Uterus (tissue), 4 donors: ENCODE data around the gene SPIB. TPM values are rescaled to one million over a fixed set of nuclear protein-coding genes. Genes with fewer than 3 reads are reported as not detected.
"Not testable (repeated sequence)": the region's sequence is repeated elsewhere in the genome, so short reads cannot be mapped to it uniquely, and the experiment has no call there.

ENCODE experiments used
- DNase-seq, 2 donors: peaks; one replicate each; pipeline ENCODE4 v3.0.0-alpha.2; 2019 to 2020
- H3K27ac ChIP-seq, 2 donors: fragments of 200-600 bp; sonication (generic); 1 replicate in 1 of 2; 2 replicates in 1 of 2; pipeline ENCODE4 v1.5.1; 2016 to 2018
- H3K27me3 ChIP-seq, 2 donors: fragments of 200-600 bp; sonication (generic); one replicate each; pipeline ENCODE4 v1.5.1; 2018 to 2019; ENCODE audit warnings: control low read depth in 1 of 2
- H3K36me3 ChIP-seq, 2 donors: fragments of 200-600 bp; sonication (generic); one replicate each; pipeline ENCODE4 v1.5.1; 2019; ENCODE audit warnings: control low read depth in 1 of 2
- H3K4me1 ChIP-seq, 2 donors: fragments of 200-600 bp; sonication (generic); one replicate each; pipeline ENCODE4 v1.5.1; 2018 to 2019; ENCODE audit warnings: control low read depth in 1 of 2
- H3K4me3 ChIP-seq, 2 donors: fragments of 200-600 bp; sonication (generic); 1 replicate in 1 of 2; 2 replicates in 1 of 2; pipeline ENCODE4 v1.5.1; 2018 to 2019; ENCODE audit warnings: mild to moderate bottlenecking in 1 of 2
- H3K9me3 ChIP-seq, 2 donors: fragments of 200-600 bp; sonication (generic); one replicate each; pipeline ENCODE4 v1.5.1; 2019; ENCODE audit warnings: control low read depth in 1 of 2
- POLR2A ChIP-seq, 2 donors: fragments of 450-650 bp; IDR thresholded peaks; one replicate each; pipeline ENCODE4 v1.6.1; 2016; ENCODE audit warnings: antibody characterized with exemption in 2 of 2, mild to moderate bottlenecking in 1 of 2, moderate library complexity in 1 of 2
- intact Hi-C: fragments of 100-400 bp; cut with DNase I; formaldehyde crosslinking; loops from one replicate; pipeline ENCODE4 v1.15.1; 2023; ENCODE audit warnings: low total_unique reads
- total RNA-seq, 4 donors: library from RNA; depleted of rRNA in 3 of 4; stranded (reverse); fragments of >200 nt in 3 of 4; gene quantifications; one replicate each; pipeline versions ENCODE4 v1.1.0 to v1.2.4, GENCODE V29; 2014 to 2023
- TF ChIP-seq, protein P1 (sequence below), 4 experiments: fragments of 200-600 bp in 2 of 4; fragments of 450-650 bp in 2 of 4; sonication (generic) in 2 of 4; IDR thresholded peaks; one replicate each; pipeline ENCODE4 v1.5.1; 2016 to 2019; ENCODE audit warnings: antibody characterized with exemption in 4 of 4, mild to moderate bottlenecking in 2 of 4, moderate library complexity in 1 of 4
- donor health status: DM: yes; HTN: yes; CAD: no.

SPIB gene
- total RNA-seq, 4 donors from 2014 or later, result under 0.01 to 2.1 TPM; not detected in 2

DNA sequence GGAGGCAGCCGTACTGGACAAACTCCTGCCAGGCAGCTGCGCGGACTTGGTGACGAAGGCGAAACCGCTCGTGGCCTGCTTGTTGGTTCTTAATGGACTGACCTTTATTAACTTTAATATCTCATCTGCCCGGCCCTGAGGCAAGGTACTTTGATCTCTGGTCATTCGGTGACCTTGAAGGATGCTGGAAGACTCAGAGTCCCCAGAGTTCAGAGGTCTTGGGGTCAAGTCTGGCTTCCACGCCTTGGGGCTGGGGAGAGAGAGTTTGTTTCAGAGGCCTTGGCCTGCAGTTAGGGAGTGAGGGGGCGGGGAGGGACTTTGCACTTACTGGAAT, 47.9 kb downstream of the SPIB start:
- intact Hi-C loops, result no loop called here
- Histone ChIP-seq H3K27ac (no peak overlapping the region), H3K36me3 (no peaks in the 10 kb centered on the region), H3K27me3 (no peaks in the 10 kb centered on the region), H3K4me1 (no peaks in the 10 kb centered on the region), H3K4me3 (no peak overlapping the region), H3K9me3 (no peaks in the 10 kb centered on the region)
- DNase-seq, result no peak
- no peak for TF ChIP-seq POLR2A (IDR thresholded peaks at IDR 0.05)
- TF ChIP-seq, protein P1, sequence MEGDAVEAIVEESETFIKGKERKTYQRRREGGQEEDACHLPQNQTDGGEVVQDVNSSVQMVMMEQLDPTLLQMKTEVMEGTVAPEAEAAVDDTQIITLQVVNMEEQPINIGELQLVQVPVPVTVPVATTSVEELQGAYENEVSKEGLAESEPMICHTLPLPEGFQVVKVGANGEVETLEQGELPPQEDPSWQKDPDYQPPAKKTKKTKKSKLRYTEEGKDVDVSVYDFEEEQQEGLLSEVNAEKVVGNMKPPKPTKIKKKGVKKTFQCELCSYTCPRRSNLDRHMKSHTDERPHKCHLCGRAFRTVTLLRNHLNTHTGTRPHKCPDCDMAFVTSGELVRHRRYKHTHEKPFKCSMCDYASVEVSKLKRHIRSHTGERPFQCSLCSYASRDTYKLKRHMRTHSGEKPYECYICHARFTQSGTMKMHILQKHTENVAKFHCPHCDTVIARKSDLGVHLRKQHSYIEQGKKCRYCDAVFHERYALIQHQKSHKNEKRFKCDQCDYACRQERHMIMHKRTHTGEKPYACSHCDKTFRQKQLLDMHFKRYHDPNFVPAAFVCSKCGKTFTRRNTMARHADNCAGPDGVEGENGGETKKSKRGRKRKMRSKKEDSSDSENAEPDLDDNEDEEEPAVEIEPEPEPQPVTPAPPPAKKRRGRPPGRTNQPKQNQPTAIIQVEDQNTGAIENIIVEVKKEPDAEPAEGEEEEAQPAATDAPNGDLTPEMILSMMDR (IDR thresholded peaks at IDR 0.05), result no peak

DNA sequence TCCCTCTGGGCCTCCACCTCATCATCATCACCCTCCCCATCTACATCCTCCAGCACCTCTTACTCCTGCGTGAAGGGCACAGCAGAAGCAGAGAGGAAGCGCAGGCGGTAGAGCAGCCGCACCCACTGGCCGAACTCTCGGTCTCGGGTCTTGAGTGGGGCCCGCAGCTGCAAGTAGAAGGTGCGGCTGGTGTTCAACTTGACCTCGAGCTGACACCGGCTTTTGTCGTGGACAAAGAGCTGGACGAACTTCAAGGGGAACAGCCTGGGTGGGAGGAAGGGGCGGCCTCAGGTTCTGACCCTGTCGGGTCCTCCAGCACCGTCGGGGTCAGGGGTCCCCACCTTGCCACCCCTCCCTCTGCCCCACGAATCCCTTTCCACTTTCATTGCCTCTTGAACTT, 48.8 kb downstream of the SPIB start:
- intact Hi-C loops, result no loop called here
- no peaks in the 10 kb centered on the region for H3K27me3 ChIP-seq

DNA sequence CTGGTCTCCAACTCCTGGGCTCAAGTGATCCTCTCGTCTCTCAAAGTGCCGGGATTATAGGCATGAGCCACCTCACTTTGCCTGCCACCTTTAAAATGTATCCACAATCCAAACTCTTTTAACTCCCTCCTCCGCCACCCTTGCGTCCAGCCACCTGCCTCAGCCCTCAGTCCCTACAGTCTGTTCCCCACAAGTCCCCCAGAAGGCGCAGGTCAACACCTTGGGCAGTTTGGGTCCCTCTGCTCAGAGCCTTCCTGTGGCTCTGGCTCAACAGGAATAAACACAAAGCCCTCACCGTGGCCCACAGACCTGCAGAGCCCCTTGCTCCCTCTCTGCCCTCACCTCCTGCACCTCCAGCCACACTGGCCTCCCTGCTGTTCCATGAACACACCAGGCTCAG, 50.1 kb downstream of the SPIB start:
- intact Hi-C loops, result no loop called here
- H3K9me3 ChIP-seq, result no peaks in the 10 kb centered on the region
- no peak overlapping the region for H3K27ac ChIP-seq
- H3K36me3 ChIP-seq, result no peaks in the 10 kb centered on the region
- TF ChIP-seq, protein P1 (IDR thresholded peaks at IDR 0.05), result no peak
- TF ChIP-seq POLR2A (IDR thresholded peaks at IDR 0.05), result no peak
- no peaks in the 10 kb centered on the region for H3K27me3 ChIP-seq
- no peaks in the 10 kb centered on the region for H3K4me1 ChIP-seq
- no peak for DNase-seq
- no peak overlapping the region for H3K4me3 ChIP-seq

More for the DNA sequence above, 48.8 kb downstream of the SPIB start:
- TF ChIP-seq POLR2A (IDR thresholded peaks at IDR 0.05), result no peak
- TF ChIP-seq, protein P1 (IDR thresholded peaks at IDR 0.05), result no peak
- H3K27ac ChIP-seq, result no peak overlapping the region
- H3K4me1 ChIP-seq, result no peaks in the 10 kb centered on the region
- no peaks in the 10 kb centered on the region for H3K9me3 ChIP-seq
- H3K4me3 ChIP-seq, result no peak overlapping the region
- DNase-seq, result no peak
- H3K36me3 ChIP-seq, result no peaks in the 10 kb centered on the region

DNA sequence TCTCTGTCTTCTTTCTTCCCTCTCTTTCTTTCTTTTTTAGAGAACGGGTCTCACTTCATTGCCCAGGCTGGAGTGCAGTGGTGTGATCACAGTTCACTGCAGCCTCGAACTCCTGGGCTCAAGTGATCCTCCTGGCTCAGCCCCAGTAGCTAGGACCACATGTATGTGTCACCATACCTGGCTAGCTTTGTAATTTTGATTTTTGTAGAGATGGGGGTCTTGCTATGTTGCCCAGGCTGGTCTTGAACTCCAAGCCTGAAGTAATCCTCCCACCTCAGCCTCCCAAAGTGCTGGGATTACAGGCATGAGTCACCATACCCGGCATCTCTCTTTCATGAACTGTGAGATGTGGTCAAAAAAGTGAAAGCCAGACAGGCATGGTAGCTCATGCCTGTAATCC, 54.6 kb downstream of the SPIB start:
- H3K27me3 ChIP-seq, H3K9me3 ChIP-seq, H3K4me3 ChIP-seq, H3K27ac ChIP-seq, intact Hi-C loops, DNase-seq, H3K36me3 ChIP-seq: not testable (repeated sequence)
- peaks cover 0 to 10% of the 10 kb centered on the region in 2 donors for H3K4me1 ChIP-seq

DNA sequence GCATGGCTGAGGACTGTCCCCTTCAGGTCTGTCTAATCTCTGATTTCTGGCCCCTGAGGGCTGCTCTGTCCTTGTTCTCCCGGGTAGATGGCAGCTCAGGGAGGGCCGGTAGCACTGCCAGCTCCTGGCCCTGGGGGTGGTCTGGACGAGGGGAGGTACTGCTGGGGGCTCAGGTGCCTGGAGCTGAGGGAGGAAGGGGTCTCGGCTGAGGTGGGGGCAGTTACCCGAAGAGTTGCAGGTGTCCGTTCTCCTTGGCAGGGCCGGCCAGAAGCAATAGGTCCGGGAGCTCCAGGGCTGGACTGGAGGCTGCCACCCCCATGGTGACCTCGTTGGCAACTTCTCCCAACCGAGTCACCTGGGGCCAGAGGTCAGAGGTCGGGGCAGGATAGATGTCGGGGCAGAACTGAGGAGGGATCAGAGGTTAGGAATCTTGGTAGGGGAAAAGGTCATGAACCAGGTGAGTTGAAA, 56.4 kb downstream of the SPIB start:
- no peak for DNase-seq
- intact Hi-C loops, result no loop called here
- Histone ChIP-seq H3K9me3 (no peaks in the 10 kb centered on the region), H3K4me3 (no peak overlapping the region), H3K4me1 (peaks cover 0 to 10% of the 10 kb centered on the region in 2 donors), H3K27ac (no peak overlapping the region), H3K36me3 (no peaks in the 10 kb centered on the region), H3K27me3 (no peaks in the 10 kb centered on the region)
- TF ChIP-seq, protein P1 (IDR thresholded peaks at IDR 0.05), result no peak
- no peak for TF ChIP-seq POLR2A (IDR thresholded peaks at IDR 0.05)

DNA sequence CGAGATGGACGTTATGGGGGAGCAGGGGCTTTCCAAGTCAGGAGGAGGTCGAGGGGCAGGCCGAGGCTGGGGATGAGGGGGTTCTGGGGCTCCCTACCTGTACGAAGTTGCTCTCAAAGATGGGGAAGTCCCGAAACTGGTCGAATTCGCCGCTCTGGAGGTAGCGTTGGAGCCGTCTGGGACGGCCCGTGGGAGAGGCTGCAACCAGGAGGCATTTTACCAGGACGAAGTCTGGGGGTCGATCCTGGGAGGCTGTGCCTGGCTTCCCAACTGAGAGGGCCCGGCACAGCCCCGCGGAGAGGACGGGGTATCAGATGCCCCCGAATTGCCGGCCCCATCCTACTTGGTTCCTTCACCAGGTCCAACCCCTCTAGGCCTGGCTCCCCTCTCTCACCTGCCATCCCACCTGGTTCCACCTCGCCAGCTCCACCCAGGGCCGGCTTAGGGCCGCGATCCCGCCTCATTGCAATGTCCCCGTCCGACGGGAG, 57.0 kb downstream of the SPIB start:
- peak overlapping the region in 1 of 2 donors; percentile 83 for H3K4me3 ChIP-seq
- intact Hi-C loops, result no loop called here
- DNase-seq, result no peak
- H3K36me3 ChIP-seq, result no peaks in the 10 kb centered on the region
- H3K27ac ChIP-seq, result peak overlapping the region in 1 of 2 donors; percentile 70
- no peaks in the 10 kb centered on the region for H3K9me3 ChIP-seq
- no peaks in the 10 kb centered on the region for H3K27me3 ChIP-seq
- H3K4me1 ChIP-seq, result peaks cover 0 to 10% of the 10 kb centered on the region in 2 donors
- TF ChIP-seq POLR2A (IDR thresholded peaks at IDR 0.05), result no peak
- TF ChIP-seq, protein P1 (IDR thresholded peaks at IDR 0.05), result no peak
